Peyer's patch (tissue), 4 donors: Measurements from ENCODE around the gene PNKP.

Experiments used
- CTCF ChIP-seq, 6 experiments: fragments of 450-650 bp in 4 of 6; fragments of 200-600 bp in 2 of 6; sonication (generic) in 1 of 6; IDR thresholded peaks; one replicate each; pipeline ENCODE4 v1.5.1; 2017 to 2019; ENCODE audit warnings: antibody characterized with exemption in 6 of 6, mild to moderate bottlenecking in 3 of 6, moderate library complexity in 1 of 6
- POLR2A ChIP-seq, 2 donors: fragments of 450-650 bp; IDR thresholded peaks; one replicate each; pipeline ENCODE4 v1.5.1; 2017; ENCODE audit warnings: antibody characterized with exemption in 2 of 2, mild to moderate bottlenecking in 2 of 2, moderate library complexity in 2 of 2

DNA sequence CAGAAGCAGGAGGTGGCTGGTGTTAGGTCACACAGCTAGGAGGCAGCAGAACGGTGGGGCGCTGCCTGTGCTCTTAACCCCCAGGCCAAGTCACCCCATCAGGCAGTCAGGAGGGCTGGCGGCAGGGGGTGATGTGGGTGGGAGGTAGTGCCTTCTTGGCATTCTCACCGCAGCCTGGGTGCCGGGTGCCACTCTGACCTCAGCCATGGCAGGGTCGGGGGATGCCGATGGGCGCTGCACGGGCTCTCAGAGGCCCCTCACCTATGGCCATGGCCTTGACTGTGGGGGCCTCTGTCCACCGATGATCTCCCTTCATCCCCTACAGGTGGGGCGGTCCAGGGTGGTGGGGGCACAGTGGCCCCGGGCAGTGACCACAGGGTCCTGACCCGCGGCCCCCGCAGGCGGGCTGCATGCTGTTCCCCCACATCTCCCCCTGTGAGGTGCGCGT is 10.8 kb downstream of the PNKP start:
- no peak for TF ChIP-seq CTCF (IDR thresholded peaks at IDR 0.05)
- no peak for TF ChIP-seq POLR2A (IDR thresholded peaks at IDR 0.05)
